Erythroblast (primary cell): ENCODE measurements around the gene FGFR3.

Source experiments
- DNase-seq, 2 experiments: peaks; one replicate each; lab custom pipeline; 2025; lab: John Stamatoyannopoulos, UW
- GATA1 ChIP-seq: IDR thresholded peaks from 2 replicates; pipeline ENCODE4 v1.6.1; 2011; ENCODE audit warnings: low read depth, mild to moderate bottlenecking, control low read depth, low read length, moderate library complexity
- POLR2A ChIP-seq: IDR thresholded peaks from 2 replicates; pipeline ENCODE4 v1.6.1; 2011; ENCODE audit warnings: mild to moderate bottlenecking, low read length

The FGFR3 gene

DNA sequence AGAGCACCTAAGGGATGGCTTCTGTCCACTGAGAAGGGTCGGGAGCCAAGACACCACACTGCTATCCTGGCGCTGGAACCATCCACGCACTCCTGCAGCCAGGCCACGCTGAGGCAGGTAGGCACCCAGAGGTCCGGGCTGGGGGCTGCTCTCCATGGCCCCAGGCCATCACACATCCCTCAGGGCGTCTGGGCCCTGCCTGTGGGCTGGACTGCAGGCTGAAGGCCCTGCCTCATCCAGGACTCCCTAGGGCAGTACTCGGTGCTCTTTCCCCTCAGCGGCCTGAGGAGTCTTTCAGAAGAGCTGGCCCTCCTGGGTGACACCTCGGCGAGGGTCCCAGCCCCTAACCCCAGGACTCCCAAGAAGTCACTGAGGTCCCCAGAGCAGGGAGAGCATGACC is 17.7 kb downstream of the FGFR3 start:
- TF ChIP-seq POLR2A: no peak
- no peak for TF ChIP-seq GATA1

DNA sequence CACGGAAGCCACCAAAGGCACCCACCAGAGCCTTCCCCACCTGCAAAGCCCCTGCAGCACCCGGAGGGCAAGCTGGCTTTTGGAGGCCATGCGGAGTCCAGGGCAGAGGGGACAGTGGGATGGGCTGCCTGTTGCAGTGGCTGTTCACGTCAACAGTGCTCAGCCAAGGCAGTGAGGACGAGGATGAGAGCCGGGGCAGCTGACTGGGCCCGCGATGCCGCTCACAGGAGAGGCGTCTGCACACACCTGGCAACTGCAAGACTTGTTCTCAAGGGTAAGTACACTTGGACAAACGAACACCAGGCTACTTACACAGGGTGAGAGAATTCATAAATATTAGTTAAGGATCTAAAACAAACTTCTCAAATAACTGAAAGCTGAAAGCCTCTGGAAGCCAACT is 19.6 kb downstream of the FGFR3 start:
- no peak for DNase-seq
- TF ChIP-seq POLR2A (no peak), GATA1 (no peak)

More for the DNA sequence above, 17.7 kb downstream of the FGFR3 start:
- no peak for DNase-seq

DNA sequence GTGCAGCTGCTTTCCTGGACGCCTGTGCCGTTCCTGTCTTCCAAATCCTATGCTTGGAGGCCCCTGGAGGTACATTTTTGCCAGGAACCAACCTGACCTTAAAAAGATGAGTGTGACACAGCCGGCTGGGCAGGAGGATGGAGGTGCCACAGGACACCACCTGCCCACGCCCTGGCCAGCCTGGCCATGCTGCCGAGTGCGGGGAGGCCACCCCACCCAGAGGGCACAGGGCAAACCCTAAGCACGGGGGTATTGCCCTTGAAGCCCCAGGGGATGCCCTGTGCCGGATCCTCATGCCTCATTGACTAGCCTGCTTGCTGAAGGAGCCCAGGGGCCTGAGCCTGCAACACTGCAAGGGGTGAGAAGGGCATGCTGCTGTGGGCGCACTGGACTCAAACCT is 20.1 kb downstream of the FGFR3 start:
- no peak for DNase-seq
- TF ChIP-seq POLR2A (no peak), GATA1 (no peak)

DNA sequence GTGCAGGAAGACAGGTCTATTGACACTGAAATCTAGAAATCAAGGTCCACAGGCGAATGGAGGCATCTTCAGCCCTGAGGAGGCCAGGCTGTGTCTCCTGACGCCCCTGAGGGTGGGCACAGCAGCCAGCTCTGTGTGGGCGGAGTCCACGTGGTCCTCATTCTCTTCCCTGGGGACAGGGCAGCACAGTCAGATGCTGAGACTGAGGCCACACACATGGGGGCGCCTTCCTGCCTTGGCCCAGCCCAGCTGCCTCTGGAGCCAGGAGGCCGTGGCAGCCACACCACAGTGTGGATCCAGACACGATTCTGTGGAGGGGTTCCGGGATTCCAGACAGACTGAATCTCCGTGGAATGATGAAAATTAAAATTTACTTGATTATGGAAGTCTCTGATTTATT is 20.8 kb downstream of the FGFR3 start:
- TF ChIP-seq GATA1 (no peak), POLR2A (no peak)
- DNase-seq: no peak

DNA sequence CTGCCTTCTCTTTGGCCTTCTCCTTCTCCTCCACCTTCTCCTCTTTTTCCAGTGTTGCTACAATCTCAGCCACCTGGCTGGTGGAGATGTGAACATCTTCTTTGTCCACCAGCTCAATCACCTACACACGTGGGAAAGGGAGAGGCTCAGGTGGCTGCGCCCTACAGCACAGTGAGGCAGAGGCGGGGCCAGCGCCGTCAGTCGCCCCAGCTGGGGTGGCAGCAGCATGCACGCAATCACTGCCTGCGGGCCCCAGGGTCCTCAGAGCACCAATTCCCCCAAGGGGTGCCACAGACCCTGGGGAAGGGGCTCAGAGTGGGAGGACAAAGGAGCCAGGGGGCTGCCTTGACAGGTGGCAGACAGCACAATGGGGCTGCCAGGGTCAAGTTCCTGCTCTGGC is 21.4 kb downstream of the FGFR3 start:
- DNase-seq: no peak
- TF ChIP-seq GATA1: no peak
- TF ChIP-seq POLR2A: no peak

DNA sequence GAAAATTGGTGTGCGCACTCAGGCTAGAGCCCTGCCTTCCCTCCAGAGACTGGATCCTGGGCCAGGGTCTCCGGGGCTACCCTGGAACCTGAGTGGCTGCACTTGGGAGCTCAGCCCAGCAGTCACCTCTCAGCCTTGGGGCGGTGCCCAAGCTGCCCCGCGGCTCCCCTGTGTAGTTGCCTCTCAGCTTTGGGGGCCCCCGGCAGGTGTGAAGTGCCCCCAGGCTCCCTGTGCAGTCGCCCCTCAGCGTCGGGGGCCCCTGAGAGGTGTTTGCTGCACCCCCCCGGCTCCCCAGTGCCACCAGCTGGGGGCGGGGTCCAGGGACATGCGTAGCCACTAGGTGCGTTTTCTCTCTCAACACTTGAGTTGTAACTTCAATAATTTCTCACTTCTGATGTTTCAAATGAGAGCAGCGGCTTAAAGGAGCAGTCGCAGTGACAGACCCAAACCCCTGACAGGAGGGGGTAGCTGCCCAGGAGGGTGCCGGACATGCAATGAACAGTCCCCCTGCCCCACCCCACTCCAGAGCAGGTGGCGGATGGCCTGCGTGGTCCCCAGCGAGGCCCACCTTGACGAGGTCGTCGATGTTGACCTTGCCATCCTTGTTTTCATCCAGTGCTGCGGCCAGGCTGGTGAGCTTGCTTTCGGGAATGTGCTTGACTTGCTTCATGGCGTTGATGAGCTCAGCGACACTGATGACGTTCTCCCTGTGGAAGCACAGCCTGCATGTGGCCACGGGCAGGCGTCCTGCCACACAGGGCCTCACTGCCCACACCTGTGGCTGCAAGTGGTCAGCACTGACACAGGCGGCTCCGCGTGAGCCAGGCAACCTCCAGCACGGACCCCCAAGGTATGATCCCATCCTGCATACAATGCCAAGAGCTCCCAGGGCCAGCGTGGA is 22.3 kb downstream of the FGFR3 start:
- no peak for TF ChIP-seq POLR2A
- no peak for TF ChIP-seq GATA1
- no peak for DNase-seq

DNA sequence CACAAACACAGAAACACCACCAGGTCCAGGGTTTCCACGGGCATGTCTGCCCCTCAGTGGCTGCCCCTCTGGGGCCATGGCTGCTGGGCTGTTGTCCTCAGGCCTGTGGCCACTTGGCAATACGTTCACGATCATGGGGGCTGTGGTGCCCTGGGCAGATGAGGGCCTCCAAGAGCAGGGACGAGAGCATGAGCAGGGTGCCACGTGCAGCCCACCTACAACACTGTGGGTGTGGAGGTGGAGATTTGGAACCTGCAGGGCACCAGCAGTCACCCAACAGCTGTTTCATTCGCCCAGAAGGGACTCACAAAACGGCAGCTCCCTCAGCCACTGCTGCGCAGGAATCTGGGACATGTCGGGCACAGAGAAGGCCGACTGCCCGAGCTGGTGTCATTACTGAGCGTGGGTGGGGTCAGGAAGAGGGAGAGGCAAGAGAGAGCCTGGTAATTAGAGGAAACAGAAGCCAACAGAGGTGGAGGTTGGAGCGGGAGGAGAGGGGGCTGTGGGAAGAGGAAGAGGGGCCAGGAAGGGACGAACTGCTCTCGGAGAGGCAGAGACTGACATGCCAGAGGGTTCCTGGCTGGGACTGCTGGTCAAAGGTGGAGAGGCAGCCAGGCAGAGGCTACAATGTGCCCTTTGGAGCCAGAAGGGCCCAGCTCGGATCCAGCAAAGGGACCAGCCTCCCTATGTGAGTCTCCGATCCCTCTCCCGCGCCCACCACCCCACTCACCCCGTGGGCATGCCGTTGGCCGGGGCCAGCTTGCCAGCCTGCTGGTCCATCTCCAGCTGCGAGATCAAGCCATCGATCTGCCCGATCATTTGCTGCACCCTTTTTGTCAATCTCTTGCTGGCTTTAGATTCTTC is 23.1 kb downstream of the FGFR3 start:
- TF ChIP-seq GATA1 (no peak), POLR2A (no peak)
- DNase-seq: no peak

DNA sequence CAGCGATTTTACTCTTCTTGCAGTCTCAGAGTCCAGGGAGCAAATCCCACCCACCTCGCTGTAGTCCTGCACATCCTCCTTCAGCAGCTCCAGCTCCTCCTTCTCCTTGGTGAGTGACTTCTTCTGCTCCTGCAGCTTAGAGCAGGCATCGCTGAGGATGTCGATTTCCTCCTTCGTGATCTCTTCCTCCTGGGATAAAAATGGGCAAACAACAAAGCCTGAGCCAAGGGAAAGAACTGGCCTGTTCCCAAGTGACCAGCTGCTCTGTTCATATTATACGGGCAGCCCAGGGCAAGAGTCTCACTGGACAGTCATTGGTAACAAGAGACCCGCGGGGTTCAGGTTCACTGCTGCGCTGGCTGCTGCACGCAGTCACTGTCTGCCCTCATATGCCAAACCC is 26.2 kb downstream of the FGFR3 start:
- TF ChIP-seq GATA1: no peak
- TF ChIP-seq POLR2A: no peak
- DNase-seq: no peak

DNA sequence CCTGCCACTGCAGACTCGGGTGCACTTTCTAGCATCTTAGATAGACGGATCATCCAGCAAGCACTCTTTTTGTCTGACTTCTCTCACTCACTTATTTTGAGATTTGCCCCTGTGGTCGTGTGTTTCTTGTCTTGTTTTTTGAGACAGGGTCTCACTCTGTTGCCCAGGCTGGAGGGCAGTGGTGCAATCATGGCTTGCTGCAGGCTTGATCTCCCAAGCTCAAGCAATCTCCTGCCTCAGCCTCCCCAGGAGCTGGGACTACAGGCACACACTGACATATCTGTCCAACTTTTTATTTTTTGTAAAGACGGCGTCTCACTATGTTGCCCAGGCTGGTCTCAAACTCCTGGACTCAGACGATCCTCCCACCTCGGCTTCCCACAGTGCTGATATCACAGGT is 26.7 kb downstream of the FGFR3 start:
- no peak for DNase-seq
- TF ChIP-seq POLR2A: no peak
- TF ChIP-seq GATA1: no peak

DNA sequence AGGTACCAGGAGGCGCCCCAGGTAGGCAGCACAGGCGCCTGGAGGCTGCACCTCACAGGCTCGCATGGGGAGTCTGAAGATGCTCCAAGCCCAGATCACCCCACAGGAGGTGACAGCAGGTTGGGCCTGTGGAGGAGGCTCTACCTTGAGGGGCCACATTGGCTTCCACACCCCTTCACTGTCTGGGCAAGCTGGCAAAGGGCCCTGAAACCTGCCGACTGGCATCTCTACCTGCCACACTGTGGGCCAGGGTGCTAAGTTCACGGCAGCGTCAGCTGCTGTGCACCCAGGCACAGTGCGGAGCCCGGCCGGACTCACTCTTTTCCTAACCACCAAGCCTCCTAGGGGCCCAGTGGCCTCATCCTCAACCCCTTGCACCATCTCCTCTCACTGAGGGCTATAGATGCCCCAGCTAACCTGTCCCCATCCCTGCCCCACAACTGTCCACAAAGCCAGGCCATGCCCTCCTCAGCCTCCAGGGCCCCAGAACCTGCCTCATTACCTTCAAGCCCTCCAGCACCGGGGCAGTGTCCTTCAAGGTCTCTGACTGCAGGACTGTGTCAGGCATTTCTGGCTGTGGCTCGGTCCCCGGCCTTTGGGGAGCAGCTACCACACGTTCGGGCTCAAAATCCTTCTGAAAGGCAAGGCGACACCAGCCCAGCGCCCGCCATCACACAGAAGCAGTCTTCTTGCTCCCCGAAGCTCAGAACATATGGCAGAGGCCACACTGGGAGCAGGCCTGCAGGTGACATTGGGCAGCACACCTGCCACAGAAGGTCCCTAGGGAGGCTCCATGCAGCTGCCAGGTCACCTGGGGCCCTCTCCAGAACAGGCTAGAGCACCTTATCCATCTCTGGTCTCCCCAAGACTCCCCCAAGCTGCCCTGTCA is 28.8 kb downstream of the FGFR3 start:
- no peak for DNase-seq
- no peak for TF ChIP-seq POLR2A

DNA sequence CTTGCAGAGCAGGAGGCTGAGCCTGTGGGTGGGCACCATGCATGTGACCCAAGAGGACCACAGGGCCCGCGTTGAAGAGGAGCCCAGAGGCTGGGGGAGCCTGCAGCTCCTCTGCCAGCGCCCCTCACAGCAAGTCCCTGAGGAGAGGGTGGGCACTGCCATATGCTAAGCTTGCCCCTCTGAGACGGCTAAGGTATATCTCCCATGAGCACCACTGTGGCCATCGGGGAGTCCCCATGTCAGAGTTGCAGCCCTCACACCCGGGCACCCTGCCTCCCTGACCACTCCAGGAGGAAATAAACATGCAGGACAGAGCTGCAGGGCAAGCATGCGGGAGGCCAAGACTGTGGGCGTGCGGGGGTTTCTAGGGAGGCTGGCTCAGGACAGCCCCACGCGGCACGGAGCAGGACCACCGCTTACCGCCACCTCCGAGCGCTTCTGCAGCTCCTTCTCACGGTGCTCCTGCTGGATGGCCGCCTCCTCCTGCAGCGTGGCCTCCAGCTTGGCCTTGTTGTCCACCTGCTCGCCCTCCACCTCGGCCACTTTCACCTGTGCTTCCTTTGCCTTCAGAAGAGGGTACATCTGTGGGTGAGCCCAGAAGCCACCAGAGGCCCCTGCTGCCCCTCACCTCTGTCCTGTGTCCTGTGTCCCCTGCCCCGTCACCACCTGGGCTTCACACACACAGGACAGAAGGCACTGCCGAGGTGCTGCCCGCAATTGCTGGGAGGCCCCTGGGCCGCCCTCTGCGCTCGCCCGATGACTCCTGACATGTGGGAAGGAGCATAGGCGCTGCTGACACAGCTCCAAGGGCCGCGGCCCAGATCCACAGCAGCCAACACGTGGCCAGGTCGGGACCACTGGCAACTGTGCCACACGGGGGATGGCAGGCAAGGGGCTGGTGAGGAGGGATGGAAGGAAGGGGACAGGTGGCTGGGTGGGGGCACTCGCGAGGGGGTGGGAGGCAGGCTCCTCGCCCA is 29.8 kb downstream of the FGFR3 start:
- no peak for DNase-seq
- no peak for TF ChIP-seq GATA1
- TF ChIP-seq POLR2A: no peak

DNA sequence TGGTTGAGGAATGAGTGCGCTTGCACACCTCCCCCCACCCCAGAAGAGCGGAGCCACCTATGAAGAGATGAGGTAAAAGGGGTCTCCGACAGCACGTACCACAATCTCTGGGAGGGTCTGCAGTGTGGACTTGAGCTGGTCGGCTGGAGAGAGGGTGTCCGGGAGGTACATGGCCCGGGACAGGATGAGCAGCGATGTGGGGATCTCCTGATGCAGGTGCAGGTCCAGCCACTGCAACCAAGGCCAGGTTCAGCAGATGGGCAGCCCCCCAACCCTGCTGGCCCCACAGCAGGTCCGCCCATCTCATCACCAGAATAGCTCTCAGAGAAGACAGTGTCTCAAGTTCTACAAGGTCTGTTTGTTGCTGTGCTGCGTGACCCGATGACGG is 30.4 kb downstream of the FGFR3 start:
- DNase-seq: no peak
- no peak for TF ChIP-seq POLR2A

DNA sequence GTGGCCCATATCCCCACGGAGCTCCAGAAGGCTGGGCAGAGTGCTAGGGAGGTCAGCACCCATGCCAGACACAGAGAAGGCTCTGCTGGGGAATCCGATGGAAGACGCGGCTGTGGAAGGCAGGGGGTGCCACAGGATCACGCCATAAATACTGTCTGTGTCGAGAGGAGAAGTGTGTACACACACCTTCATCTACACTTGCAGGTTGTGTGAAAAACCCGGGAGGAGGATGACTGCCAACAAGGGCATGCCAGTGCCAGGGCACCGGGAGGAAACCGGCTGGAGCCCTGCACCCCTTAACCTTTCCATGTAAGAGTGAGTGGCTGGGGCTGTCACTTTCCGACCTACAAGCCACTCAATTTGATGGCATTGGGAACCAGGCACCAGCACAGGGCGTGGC is 31.7 kb downstream of the FGFR3 start:
- peak in 1 of 2 experiments; percentile 13 for DNase-seq
- TF ChIP-seq POLR2A (no peak), GATA1 (no peak)
